NCI-H2227 (cell line): ENCODE measurements around the gene RAB10.
"Not testable (repeated sequence)": the region's sequence is repeated elsewhere in the genome, so short reads cannot be mapped to it uniquely, and the experiment has no call there.

Experiments
- DNase-seq: peaks from one replicate; lab custom pipeline; 2025; ENCODE audit not compliant: unreplicated experiment; lab: John Stamatoyannopoulos, UW

The RAB10 gene

GRCh38 chr2:26054598-26055348 lies 20.9 kb downstream of the RAB10 start:
- DNase-seq = no peak

- DNase-seq = no peak
These were observed 24.5 kb downstream of the RAB10 start for GRCh38 chr2:26058390-26058789.

- no peak for DNase-seq
These were observed 25.7 kb downstream of the RAB10 start for GRCh38 chr2:26059542-26059941.

GRCh38 chr2:26061539-26061938 lies 27.7 kb downstream of the RAB10 start:
- DNase-seq = no peak

- no peak for DNase-seq
These were observed 31.0 kb downstream of the RAB10 start for GRCh38 chr2:26064846-26065245.

GRCh38 chr2:26067186-26067974 lies 33.5 kb downstream of the RAB10 start:
- DNase-seq = no peak

GRCh38 chr2:26067980-26068507 lies 34.2 kb downstream of the RAB10 start:
- no peak for DNase-seq

- no peak for DNase-seq
These were observed 34.9 kb downstream of the RAB10 start for GRCh38 chr2:26068602-26069298.

- no peak for DNase-seq
These were observed 36.8 kb downstream of the RAB10 start for GRCh38 chr2:26070730-26071129.

GRCh38 chr2:26072925-26073768 lies 39.3 kb downstream of the RAB10 start:
- DNase-seq = no peak

GRCh38 chr2:26073830-26074229 lies 39.9 kb downstream of the RAB10 start:
- DNase-seq = no peak

- no peak for DNase-seq
These were observed 40.8 kb downstream of the RAB10 start for GRCh38 chr2:26074676-26075075.

GRCh38 chr2:26075173-26075572 lies 41.3 kb downstream of the RAB10 start:
- DNase-seq = no peak

- DNase-seq = no peak
These were observed 42.2 kb downstream of the RAB10 start for GRCh38 chr2:26076001-26076587.

- no peak for DNase-seq
These were observed 43.4 kb downstream of the RAB10 start for GRCh38 chr2:26077291-26077690.

GRCh38 chr2:26078939-26079338 lies 45.1 kb downstream of the RAB10 start:
- no peak for DNase-seq

GRCh38 chr2:26080356-26080755 lies 46.5 kb downstream of the RAB10 start:
- DNase-seq = no peak

- DNase-seq = not testable (repeated sequence)
These were observed 47.0 kb downstream of the RAB10 start for GRCh38 chr2:26080925-26081324.

- no peak for DNase-seq
These were observed 47.7 kb downstream of the RAB10 start for GRCh38 chr2:26081556-26081955.

GRCh38 chr2:26086155-26086637 lies 52.3 kb downstream of the RAB10 start:
- DNase-seq = no peak
